HG03196 (cell line): Measurements from ENCODE around the gene MAP3K20.
"Not testable (repeated sequence)": the region's sequence is repeated elsewhere in the genome, so short reads cannot be mapped to it uniquely, and the experiment has no call there.

ENCODE experiments used
- ATAC-seq: cut with Tn5 transposase; IDR thresholded peaks from one replicate; pipeline ENCODE4 v1.9.1; 2021; ENCODE audit not compliant: unreplicated experiment

The MAP3K20 gene

GRCh38 chr2:173226899-173227698 is 151.5 kb downstream of the MAP3K20 start:
- ATAC-seq = no peak

DNA sequence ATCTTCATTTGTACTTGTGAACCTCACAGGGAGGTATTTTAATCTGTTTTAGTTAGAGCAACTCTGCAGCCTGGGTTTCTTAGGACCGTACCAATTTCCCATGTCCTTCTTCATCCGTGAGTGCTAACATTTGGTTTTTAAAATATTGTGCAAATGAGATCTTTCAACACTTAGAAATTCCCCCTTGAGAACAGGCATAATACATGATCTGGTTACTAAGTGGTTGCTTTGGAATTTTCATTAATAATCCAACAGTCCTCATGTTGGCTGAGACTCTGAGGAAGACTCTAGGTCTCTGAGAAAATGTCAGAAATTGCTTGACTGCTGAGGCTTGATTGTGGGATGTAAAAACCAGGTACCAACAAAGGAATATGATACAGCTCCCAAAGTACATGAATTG is 153.4 kb downstream of the MAP3K20 start:
- no peak for ATAC-seq

DNA sequence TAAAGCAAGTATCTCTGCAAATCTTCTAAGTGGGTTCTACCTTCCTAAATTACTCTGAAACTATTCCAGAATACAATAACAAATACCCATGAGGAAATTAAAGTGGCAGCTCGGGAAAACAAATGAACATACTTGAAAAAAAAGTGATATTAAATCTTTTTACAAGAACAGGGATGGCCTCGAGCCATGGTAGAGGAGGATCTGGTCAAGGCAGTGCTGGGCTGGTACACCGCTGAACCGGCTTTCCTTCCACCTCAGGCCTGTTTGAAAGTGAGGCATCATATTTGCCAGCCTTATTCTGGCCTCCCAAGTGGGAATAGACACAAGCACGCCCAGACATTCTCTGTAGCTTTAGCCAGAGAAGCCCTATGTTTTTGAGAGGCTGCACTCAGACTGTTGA is 154.5 kb downstream of the MAP3K20 start:
- ATAC-seq = no peak

- ATAC-seq = no peak
Measured at GRCh38 chr2:173231042-173231441, 155.4 kb downstream of the MAP3K20 start.

DNA sequence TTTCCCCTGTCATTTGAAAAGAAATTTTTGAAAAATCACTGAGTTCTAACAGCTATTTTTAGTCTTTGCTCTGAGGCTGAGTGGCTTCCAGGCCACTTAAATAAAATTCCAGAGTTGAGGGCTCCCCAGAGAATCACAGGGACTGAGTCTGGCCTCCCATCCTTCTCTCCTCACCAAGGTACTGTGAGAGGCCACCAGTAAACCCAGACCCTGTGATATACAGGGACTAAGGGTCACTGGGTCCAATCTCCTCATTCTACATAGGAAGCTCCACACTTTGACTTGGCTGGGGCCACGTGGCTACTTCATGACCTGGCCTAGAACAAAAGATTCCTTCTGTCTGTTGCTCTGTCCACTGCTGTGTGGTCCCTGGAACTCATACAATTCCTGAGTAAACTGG is 155.8 kb downstream of the MAP3K20 start:
- no peak for ATAC-seq

DNA sequence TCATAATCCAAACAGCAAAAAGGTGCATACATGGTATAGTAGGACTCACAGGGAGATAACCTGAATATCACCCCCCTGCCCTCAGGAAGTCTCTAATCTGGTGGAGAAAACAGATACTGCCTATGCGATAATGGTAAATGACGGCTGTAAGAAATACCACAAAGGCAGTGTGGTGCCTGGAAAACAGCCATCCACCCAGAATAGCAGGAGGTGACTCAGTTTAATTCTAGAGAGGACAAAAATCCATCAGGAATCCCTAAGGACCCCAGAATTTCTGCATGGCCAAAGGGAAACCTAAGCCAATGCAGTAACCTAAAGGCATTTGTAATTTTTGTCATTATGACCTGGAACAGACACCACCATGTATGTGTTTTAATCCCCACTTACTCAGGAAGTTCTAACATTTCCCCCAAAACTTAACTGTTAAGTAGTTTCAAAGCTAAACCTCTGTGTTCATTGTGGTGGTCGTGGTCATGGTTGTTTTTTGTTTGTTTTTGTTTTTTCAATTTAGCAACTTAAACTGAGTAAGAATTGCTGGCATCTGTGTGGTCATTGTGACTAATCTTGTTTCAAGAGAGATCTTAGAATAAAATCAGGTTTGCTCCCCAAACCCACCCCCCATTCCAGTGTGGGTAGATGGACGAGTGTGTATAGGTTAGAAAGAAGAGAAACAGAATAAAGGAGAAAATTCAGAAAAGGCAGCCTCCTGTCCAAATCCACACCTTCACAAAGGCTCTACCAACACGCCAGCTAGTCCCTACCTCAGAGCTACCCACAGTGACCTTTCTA is 157.5 kb downstream of the MAP3K20 start:
- ATAC-seq = no peak

DNA sequence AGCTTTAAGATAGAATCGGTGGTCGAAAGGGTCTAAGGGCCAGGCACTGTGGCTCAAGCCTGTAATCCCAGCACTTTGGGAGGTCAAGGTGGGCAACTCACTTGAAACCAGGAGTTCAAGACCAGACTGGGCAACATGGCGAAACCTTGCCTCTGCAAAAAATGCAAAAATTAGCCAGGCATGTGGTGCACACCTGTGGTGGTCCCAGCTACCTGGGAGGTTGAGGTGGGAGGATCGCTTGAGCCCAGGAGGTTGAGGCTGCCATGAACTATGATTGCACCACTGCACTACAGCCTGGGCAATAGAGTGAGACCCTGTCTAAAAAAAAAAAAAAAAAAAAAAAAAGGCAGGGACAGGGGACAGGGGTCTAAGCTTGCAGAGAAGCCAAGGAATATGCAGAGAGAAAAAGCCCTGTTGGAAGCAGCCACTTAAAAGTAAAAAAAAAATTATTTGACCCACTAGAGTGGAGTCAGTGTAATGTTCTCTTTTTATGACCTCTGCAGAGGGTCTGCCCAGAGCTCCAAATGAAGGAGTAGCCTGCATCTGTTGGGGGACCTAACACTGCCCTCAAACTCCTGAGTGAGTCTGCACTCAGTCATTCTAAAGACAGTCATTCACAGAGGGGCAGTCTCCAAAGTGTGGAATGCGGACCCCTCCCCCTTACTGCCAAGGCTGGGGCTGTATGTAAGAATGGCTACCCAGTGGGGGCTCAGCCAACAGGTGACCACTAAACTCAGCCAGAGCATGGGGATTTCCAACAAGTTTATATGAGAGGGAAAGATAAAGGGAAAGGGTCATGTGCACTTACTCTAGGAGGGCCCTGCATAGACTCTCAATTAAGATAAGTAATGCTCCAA is 160.5 kb downstream of the MAP3K20 start:
- no peak for ATAC-seq

DNA sequence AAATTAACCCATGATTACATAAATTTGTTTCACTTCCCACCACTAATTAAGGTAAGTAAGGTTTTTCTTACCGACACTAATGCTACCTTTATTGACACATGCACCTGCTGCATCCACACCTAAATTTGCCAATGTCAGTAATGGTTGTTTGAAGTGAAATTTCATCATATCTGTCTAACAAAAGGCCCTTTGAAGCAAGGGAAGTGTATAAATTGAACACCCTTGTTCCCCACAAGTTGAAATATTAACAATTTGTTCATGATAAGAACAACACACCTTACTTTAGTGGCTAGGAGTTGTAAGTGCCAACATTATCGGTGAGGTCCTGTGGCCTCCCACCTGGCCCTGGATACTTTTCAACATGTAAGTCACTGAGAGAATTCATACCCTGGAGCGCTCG is 162.7 kb downstream of the MAP3K20 start:
- ATAC-seq = no peak

GRCh38 chr2:173238831-173239230 is 163.2 kb downstream of the MAP3K20 start:
- ATAC-seq = no peak

DNA sequence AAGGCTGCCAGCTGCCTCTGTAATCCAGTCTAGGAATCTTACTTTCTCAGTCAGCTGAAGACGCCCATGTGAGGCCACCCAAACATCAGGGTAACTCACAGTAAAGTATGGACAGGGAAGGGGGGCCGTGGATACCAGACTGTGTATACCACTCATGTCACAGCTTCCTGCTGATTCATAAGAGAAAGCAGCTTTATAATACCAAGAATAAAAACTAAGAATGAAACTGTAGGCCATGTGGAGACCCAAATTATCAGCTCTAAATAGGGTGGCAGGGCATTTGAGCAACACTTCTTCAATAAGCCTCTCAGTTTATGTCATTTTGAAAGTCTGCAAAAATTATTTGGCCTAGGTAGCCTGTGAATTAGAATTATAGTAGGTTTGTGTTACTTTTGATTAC is 164.0 kb downstream of the MAP3K20 start:
- peak; percentile 96 for ATAC-seq

- ATAC-seq = peak; percentile 18
Measured at GRCh38 chr2:173240083-173240482, 164.4 kb downstream of the MAP3K20 start.

GRCh38 chr2:173241643-173242042 is 166.0 kb downstream of the MAP3K20 start:
- no peak for ATAC-seq

DNA sequence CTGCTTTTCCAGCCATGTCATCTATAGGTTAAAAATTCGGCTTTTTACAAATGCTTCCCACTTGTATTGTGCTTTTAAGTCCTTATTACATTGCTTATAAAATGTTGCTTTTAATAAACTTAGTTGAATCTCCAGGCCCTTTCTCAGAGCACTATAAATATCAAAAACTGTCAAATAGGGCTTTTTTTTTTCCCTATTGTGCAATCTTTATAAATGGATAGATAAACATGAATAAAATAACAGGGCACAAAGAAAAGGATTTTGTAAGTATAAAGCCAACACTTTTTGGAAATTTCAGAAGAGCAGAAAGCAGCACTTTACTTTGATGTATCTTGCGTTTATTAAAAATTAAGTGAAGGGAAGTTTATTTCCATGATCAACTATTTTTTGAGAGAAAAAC is 171.5 kb downstream of the MAP3K20 start:
- no peak for ATAC-seq

- ATAC-seq = no peak
Measured at GRCh38 chr2:173248381-173248780, 172.7 kb downstream of the MAP3K20 start.

GRCh38 chr2:173249661-173250641 is 174.3 kb downstream of the MAP3K20 start:
- ATAC-seq = no peak

GRCh38 chr2:173251225-173251624 is 175.6 kb downstream of the MAP3K20 start:
- ATAC-seq = no peak

- ATAC-seq = no peak
Measured at GRCh38 chr2:173252581-173252980, 176.9 kb downstream of the MAP3K20 start.

DNA sequence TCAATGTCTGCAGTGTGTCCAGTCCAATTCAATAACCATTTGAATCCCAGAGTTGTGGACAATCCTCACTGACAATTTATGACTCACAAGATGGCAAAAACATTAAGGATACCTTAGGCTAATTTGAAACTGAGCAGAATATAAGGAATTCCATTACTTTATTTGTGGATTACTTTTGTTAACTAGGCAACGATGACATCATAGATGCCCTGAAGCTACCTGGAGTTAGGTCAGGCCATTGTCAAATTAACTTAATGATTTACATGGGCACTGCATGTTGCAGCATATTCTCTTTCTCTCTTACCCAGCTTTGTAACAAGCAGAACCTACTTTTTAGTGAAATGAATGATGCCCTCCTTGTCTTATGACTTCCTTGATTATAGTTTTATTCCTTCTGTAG is 179.0 kb downstream of the MAP3K20 start:
- no peak for ATAC-seq

- no peak for ATAC-seq
Measured at GRCh38 chr2:173258701-173259100, 183.1 kb downstream of the MAP3K20 start.

DNA sequence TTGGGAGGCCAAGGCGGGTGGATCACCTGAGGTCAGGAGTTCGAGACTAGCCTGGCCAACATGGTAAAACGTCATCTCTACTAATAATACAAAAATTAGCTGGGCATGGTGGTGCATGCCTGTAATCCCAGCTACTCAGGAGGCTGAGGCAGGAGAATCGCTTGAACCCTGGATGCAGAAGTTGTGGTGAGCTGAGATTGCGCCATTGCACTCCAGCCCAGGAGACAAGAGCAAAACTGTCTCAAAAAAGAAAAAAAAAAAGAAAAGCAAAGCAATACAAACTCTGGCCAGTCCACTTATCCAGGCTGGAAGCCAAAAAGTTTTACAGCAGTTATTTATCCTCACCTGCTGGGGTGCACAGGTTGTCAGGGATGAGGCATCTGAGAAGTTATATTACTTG is 186.7 kb downstream of the MAP3K20 start:
- not testable (repeated sequence) for ATAC-seq
